ENCODE results near the gene KIF1A.

Gene KIF1A

GRCh38 chr2:240812301-240812680 lies 7.7 kb downstream of the KIF1A start:
- no peak for DNase-seq (ENCODE audit: low read depth)
- no peak overlapping the region for H3K4me3 ChIP-seq (replicated peaks; ENCODE audit: low read depth, low read length)
- TF ChIP-seq, protein P1, sequence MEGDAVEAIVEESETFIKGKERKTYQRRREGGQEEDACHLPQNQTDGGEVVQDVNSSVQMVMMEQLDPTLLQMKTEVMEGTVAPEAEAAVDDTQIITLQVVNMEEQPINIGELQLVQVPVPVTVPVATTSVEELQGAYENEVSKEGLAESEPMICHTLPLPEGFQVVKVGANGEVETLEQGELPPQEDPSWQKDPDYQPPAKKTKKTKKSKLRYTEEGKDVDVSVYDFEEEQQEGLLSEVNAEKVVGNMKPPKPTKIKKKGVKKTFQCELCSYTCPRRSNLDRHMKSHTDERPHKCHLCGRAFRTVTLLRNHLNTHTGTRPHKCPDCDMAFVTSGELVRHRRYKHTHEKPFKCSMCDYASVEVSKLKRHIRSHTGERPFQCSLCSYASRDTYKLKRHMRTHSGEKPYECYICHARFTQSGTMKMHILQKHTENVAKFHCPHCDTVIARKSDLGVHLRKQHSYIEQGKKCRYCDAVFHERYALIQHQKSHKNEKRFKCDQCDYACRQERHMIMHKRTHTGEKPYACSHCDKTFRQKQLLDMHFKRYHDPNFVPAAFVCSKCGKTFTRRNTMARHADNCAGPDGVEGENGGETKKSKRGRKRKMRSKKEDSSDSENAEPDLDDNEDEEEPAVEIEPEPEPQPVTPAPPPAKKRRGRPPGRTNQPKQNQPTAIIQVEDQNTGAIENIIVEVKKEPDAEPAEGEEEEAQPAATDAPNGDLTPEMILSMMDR (IDR thresholded peaks at IDR 0.05; ENCODE audit: low read length, missing control alignments) = no peak

DNA sequence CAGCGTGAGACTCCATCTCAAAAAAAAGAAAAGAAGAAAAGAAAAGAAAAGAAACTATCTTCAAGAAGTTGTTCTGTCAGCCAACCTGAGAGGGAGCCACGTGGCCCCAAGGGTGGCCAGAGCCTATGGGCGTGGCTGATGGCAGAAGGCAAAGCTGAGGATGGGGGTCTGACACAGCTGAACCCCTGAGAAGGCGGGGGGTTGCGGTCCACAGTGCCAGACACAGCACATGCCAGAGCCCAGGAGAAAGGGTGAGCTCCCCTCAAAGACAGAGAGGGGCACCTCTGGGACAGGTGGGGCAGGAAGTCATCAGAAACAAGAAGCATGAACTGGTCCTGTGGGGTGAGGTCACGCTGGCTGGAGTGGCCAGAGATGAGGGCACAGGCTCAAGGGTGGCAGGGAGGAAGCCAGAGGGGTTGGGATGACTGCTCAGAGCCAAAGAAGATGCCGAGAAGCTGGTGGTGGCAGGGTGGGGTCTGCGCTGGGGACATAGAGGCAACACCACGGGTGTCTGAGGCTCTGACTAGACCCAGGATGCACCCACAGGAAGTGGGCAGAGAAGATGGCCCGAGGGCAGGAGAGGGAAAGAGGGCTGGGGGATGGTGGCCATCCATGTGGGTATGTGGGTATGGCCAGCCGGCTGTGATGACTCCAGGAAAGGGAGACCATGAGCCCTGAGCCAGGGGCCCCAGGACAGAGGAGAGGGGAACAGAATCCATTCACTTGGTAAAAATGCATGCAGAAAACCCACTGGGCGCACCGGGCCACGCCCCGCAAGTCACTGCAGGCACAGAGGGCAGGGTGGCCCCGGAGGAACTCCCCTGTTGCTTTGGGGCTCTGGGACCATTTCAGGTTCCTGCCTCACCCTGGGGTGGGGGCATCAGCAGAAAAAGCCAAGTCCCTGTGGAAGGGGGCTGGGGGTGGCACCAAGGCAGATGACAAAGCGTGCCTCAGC lies 8.4 kb downstream of the KIF1A start:
- H3K4me3 ChIP-seq (replicated peaks; ENCODE audit: low read depth, low read length) = no peak overlapping the region
- TF ChIP-seq, protein P1 (IDR thresholded peaks at IDR 0.05; ENCODE audit: low read length, missing control alignments) = no peak
- no peak for DNase-seq (ENCODE audit: low read depth)

DNA sequence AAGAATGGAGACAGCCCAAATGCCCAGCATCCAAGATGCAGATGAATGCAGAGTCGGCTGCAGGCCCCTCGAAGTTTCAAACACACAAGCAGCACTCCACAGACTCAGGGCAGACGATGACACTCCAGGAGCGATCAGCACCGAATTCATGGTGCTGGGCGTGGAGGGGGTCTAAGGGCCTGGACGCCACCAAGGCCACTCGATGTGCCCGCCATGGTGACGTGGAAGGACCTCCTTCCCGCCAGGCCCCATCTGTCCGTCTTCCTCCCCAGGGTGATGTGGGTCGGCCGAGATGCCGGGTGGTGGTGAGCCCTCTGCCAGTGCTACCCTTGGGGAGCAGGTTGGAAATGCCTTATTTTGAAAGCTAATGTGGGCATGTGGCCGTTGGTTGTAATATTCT lies 9.4 kb downstream of the KIF1A start:
- no peak overlapping the region for H3K4me3 ChIP-seq (replicated peaks; ENCODE audit: low read depth, low read length)
- TF ChIP-seq, protein P1 (IDR thresholded peaks at IDR 0.05; ENCODE audit: low read length, missing control alignments) = no peak
- DNase-seq (ENCODE audit: low read depth) = no peak

DNA sequence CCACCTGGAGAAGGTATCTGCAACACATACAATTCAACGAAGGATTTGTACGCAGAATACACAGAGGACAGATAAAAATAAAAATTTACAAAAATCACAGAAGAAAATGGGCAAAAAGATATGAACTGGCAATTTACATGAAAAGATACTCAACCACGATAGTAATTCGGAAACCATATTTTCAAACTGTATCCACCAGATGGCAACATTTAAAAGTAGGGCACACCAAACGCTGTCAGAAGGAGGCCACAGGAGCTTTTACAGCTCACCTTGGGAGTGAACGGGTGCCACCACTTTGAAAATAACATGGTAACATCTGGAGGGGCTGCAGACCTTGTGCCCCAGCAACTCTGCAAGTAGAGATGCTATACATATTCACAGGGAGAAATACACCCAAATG lies 9.8 kb downstream of the KIF1A start:
- TF ChIP-seq, protein P1 (IDR thresholded peaks at IDR 0.05; ENCODE audit: low read length, missing control alignments) = no peak
- DNase-seq (ENCODE audit: low read depth) = no peak
- H3K4me3 ChIP-seq (replicated peaks; ENCODE audit: low read depth, low read length) = no peak overlapping the region

DNA sequence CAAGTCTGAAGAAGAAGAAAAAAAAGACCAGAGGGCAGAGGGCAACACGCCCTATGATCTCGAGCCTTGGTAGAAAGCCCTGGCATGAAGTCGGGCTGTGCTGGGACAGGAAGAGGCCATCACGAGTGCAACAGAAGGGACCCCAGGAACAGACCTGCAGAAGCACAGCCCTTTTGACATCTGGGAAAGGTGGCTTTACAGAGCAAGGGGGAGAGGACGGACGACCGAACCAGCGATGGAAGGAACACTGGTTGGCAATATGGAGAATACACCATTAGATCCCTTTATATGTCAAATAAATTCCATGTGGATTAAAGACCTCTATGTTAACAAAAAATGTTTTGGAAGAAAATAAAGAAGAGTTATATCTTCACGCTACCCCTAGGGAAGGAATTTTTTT lies 10.7 kb downstream of the KIF1A start:
- H3K4me3 ChIP-seq (replicated peaks; ENCODE audit: low read depth, low read length) = no peak overlapping the region
- no peak for DNase-seq (ENCODE audit: low read depth)
- TF ChIP-seq, protein P1 (IDR thresholded peaks at IDR 0.05; ENCODE audit: low read length, missing control alignments) = no peak

GRCh38 chr2:240806459-240806858 lies 13.6 kb downstream of the KIF1A start:
- TF ChIP-seq, protein P1 (IDR thresholded peaks at IDR 0.05; ENCODE audit: low read length, missing control alignments) = no peak
- DNase-seq (ENCODE audit: low read depth) = no peak
- H3K4me3 ChIP-seq (replicated peaks; ENCODE audit: low read depth, low read length) = no peak overlapping the region

GRCh38 chr2:240806006-240806405 lies 14.0 kb downstream of the KIF1A start:
- H3K4me3 ChIP-seq (replicated peaks; ENCODE audit: low read depth, low read length) = no peak overlapping the region
- TF ChIP-seq, protein P1 (IDR thresholded peaks at IDR 0.05; ENCODE audit: low read length, missing control alignments) = no peak
- no peak for DNase-seq (ENCODE audit: low read depth)

All from fibroblast of pulmonary artery (primary cell).